Adrenal gland (tissue), 12 donors: ENCODE measurements around the gene MCM7. TPM values are rescaled to one million over a fixed set of nuclear protein-coding genes. Genes with fewer than 3 reads are reported as not detected.

Experiments used
- DNase-seq, 7 donors: peaks; one replicate each; pipeline ENCODE4 v3.0.0-alpha.2; 2019 to 2020
- H3K27ac ChIP-seq, 5 donors: fragments of 200-600 bp; sonication (generic) in 4 of 5; 1 replicate in 3 of 5; 2 replicates in 2 of 5; pipeline versions ENCODE4 v1.5.1 to v1.8.0; 2016 to 2020; ENCODE audit warnings: mild to moderate bottlenecking in 1 of 5
- H3K27me3 ChIP-seq: fragments of 200-600 bp; 2 replicates; pipeline ENCODE4 v1.8.0; 2021
- H3K36me3 ChIP-seq, 2 donors: fragments of 200-600 bp; replicated peaks in 1 of 2; 1 replicate in 1 of 2; 2 replicates in 1 of 2; pipeline versions ENCODE4 v1.5.1 to v1.8.0; 2018 to 2022
- H3K4me1 ChIP-seq, 2 donors: fragments of 200-600 bp; replicated peaks in 1 of 2; 1 replicate in 1 of 2; 2 replicates in 1 of 2; pipeline versions ENCODE4 v1.5.1 to v1.8.0; 2018 to 2021
- H3K4me3 ChIP-seq, 4 donors: fragments of 200-600 bp; sonication (generic) in 3 of 4; one replicate each; pipeline ENCODE4 v1.5.1; 2016 to 2018
- H3K9me3 ChIP-seq, 3 donors: fragments of 200-600 bp; sonication (generic) in 1 of 3; replicated peaks in 1 of 3; 1 replicate in 2 of 3; 2 replicates in 1 of 3; pipeline versions ENCODE4 v1.5.1 to v1.8.0; 2016 to 2021
- POLR2A ChIP-seq, 2 donors: fragments of 450-650 bp; IDR thresholded peaks; one replicate each; pipeline ENCODE4 v1.6.1; 2017; ENCODE audit warnings: antibody characterized with exemption in 2 of 2, mild to moderate bottlenecking in 2 of 2, moderate library complexity in 1 of 2
- WGBS, 4 donors: extraction: QIAGEN DNeasy Blood & Tissue Kit in 2 of 4; methylation state at CpG; one replicate each; pipeline versions ENCODE4 v1.1.5 to v1.1.7; 2013 to 2017; 5-methylcytosine and 5-hydroxymethylcytosine counted together
- intact Hi-C, 2 donors: fragments of 100-400 bp; cut with DNase I; formaldehyde crosslinking; loops; one replicate each; pipeline versions ENCODE4 v1.14.1 to v1.15.0; 2022 to 2023
- polyA plus RNA-seq, 3 donors: library from polyadenylated mRNA; stranded (reverse); fragments of 200-250 nt in 2 of 3; fragments of 350-450 nt in 1 of 3; fragmentation: Illumina TruSeq in 1 of 3; extraction: RNeasy Lipid Tissue Mini Kit (QIAGEN cat#74804) in 1 of 3; gene quantifications; one replicate each; pipeline ENCODE4 v1.2.3, GENCODE V29; 2013 to 2014
- total RNA-seq, 9 donors: library from RNA; depleted of rRNA in 4 of 9; stranded (reverse); fragments of >200 nt in 4 of 9; fragments of 120-200 nt in 1 of 9; fragmentation: NEBNext Ultra II Directional in 1 of 9; extraction: Animal tissue kit (Norgen Biotek cat#: 25700) in 1 of 9; gene quantifications; one replicate each; pipeline versions ENCODE4 v1.1.0 to v1.2.4, GENCODE V29; 2013 to 2023
- TF ChIP-seq, protein P1 (sequence below), 6 experiments: fragments of 450-650 bp in 4 of 6; fragments of 200-600 bp in 2 of 6; sonication (generic) in 1 of 6; IDR thresholded peaks; 1 replicate in 5 of 6; 2 replicates in 1 of 6; pipeline versions ENCODE4 v1.5.1 to v1.8.0; 2016 to 2021; ENCODE audit warnings: antibody characterized with exemption in 6 of 6, mild to moderate bottlenecking in 2 of 6, moderate library complexity in 1 of 6
- donor health status: healthy with polysubstance abuse.
- donor health status: Bipolar disorder and iron deficiency.
- donor health status: DM: yes; HTN: yes; CAD: no.
- donor health status: DM: no; HTN: no; CAD: no.
- donor health status: DM: no; HTN: no; CAD: no.
- donor health status: DM: yes; HTN: yes; CAD: no.

MCM7 gene
- total and polyA plus RNA-seq, 12 donors: 12.2 to 72.3 (median 30.6) TPM

DNA sequence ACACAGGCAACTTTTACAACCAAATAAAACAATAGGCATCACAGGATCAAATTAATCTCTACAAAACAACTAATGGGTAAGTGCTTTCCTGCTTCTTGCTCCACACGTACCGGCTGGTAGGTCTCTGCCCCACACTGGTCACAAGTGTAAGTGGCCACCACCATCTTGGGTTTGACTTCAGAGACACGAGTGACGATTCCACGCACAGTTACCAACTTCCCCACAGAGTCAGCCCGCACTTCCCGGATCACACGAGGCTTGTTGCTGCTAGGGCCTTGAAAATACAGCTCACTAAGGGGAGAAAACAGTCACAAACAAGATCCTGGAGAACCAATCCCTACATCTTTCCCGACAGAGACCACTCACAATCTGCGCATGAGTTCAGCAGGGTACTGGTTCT lies 2.3 kb downstream of the MCM7 start:
- H3K4me1 ChIP-seq: peaks cover 13 to 14% of the 10 kb centered on the region in 2 donors
- H3K27ac ChIP-seq: no peak overlapping the region
- TF ChIP-seq POLR2A (IDR thresholded peaks at IDR 0.05): no peak
- TF ChIP-seq, protein P1, sequence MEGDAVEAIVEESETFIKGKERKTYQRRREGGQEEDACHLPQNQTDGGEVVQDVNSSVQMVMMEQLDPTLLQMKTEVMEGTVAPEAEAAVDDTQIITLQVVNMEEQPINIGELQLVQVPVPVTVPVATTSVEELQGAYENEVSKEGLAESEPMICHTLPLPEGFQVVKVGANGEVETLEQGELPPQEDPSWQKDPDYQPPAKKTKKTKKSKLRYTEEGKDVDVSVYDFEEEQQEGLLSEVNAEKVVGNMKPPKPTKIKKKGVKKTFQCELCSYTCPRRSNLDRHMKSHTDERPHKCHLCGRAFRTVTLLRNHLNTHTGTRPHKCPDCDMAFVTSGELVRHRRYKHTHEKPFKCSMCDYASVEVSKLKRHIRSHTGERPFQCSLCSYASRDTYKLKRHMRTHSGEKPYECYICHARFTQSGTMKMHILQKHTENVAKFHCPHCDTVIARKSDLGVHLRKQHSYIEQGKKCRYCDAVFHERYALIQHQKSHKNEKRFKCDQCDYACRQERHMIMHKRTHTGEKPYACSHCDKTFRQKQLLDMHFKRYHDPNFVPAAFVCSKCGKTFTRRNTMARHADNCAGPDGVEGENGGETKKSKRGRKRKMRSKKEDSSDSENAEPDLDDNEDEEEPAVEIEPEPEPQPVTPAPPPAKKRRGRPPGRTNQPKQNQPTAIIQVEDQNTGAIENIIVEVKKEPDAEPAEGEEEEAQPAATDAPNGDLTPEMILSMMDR (IDR thresholded peaks at IDR 0.05): no peak
- no peak overlapping the region for H3K4me3 ChIP-seq
- intact Hi-C loops: no loop called here
- DNase-seq: no peak
- H3K36me3 ChIP-seq: peaks cover 0 to 57% of the 10 kb centered on the region in 2 donors
- no peaks in the 10 kb centered on the region for H3K27me3 ChIP-seq
- 78 to 92% (median 84%) methylated on average over 9 to 10 of the region's 10 CpGs for WGBS, 4 donors
- H3K9me3 ChIP-seq: no peaks in the 10 kb centered on the region

DNA sequence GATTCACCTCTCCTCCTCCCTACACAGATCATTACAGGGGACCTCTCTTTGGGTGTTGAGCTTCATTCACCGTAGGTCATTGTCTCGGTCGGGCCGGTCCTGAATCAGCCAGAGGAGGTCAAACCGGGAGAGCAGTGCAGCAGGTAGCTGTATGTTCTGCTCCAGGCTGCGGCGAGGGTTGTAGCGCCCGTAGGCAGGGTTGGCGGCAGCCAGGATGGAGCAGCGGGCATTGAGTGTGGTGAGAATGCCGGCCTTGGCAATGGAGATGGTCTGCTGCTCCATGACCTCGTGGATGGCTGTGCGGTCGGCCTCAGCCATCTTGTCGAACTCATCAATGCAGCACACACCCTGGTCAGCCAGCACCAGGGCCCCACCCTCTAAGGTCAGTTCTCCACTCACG lies 5.5 kb downstream of the MCM7 start:
- WGBS, 4 donors: 82 to 89% (median 88%) methylated on average over 12 to 17 of the region's 17 CpGs
- no peak overlapping the region for H3K27ac ChIP-seq
- H3K36me3 ChIP-seq: peaks cover 0 to 87% of the 10 kb centered on the region in 2 donors
- no peaks in the 10 kb centered on the region for H3K9me3 ChIP-seq
- TF ChIP-seq, protein P1 (IDR thresholded peaks at IDR 0.05): no peak
- no peak for TF ChIP-seq POLR2A (IDR thresholded peaks at IDR 0.05)
- no peak overlapping the region for H3K4me3 ChIP-seq
- DNase-seq: no peak
- H3K27me3 ChIP-seq: no peaks in the 10 kb centered on the region
- intact Hi-C loops: no loop called here
- H3K4me1 ChIP-seq: peaks cover 8 to 9% of the 10 kb centered on the region in 2 donors

DNA sequence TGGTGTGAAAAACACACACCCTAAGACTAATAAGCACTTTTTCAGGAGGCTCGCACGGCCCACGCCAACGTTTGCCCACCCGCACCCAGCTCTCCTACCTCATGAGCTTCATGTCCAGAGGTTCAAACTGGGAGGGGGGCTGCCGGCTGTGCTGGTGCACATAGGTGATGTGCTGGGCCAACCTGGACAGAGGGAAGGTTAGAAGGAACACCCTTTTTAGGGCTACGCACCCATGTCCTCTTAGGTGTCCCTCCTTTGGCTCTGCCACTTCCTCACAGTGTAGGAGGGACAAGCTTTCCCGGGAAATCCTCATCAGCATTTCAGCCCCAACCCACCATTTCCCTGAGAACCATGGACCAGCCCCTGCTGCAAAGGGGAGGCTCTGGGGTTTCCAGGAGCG lies 5.9 kb downstream of the MCM7 start:
- no peaks in the 10 kb centered on the region for H3K27me3 ChIP-seq
- intact Hi-C loops: no loop called here
- no peaks in the 10 kb centered on the region for H3K9me3 ChIP-seq
- no peak for DNase-seq
- H3K4me3 ChIP-seq: no peak overlapping the region
- H3K27ac ChIP-seq: no peak overlapping the region
- peaks cover 0 to 90% of the 10 kb centered on the region in 2 donors for H3K36me3 ChIP-seq
- 82 to 86% (median 86%) methylated on average over 9 of the region's 9 CpGs for WGBS, 4 donors
- peaks cover 8 to 9% of the 10 kb centered on the region in 2 donors for H3K4me1 ChIP-seq
- TF ChIP-seq, protein P1 (IDR thresholded peaks at IDR 0.05): no peak
- no peak for TF ChIP-seq POLR2A (IDR thresholded peaks at IDR 0.05)

- Histone ChIP-seq H3K27me3 (no peaks in the 10 kb centered on the region), H3K4me3 (no peak overlapping the region), H3K9me3 (no peaks in the 10 kb centered on the region), H3K4me1 (peaks cover 4 to 10% of the 10 kb centered on the region in 2 donors), H3K36me3 (peaks cover 0 to 86% of the 10 kb centered on the region in 2 donors), H3K27ac (no peak overlapping the region)
- no peak for TF ChIP-seq POLR2A (IDR thresholded peaks at IDR 0.05)
- TF ChIP-seq, protein P1 (IDR thresholded peaks at IDR 0.05): no peak
- 74 to 84% (median 82%) methylated on average over 16 of the region's 16 CpGs for WGBS, 4 donors
- intact Hi-C loops: no loop called here
- no peak for DNase-seq
Observed at GRCh38 chr7:100093925-100094486, 7.2 kb downstream of the MCM7 start.
